GM12892 (cell line): Measurements from ENCODE around the gene MAPKAPK2.

ENCODE experiments used
- POLR2A ChIP-seq: IDR thresholded peaks from 2 replicates; pipeline ENCODE4 v1.6.1; 2011; ENCODE audit warnings: low read depth, low read length, control low read depth
- POLR2AphosphoS5 ChIP-seq: IDR thresholded peaks from 2 replicates; pipeline ENCODE4 v1.6.1; 2011; ENCODE audit warnings: low read depth, low read length, control low read depth
- TAF1 ChIP-seq: IDR thresholded peaks from 2 replicates; pipeline ENCODE4 v1.6.1; 2011; ENCODE audit warnings: low read depth, mild to moderate bottlenecking, control low read depth, low read length, borderline replicate concordance

GRCh38 chr1:206682111-206682510 lies 2.6 kb upstream of the MAPKAPK2 start:
- TF ChIP-seq POLR2A (no peak), POLR2AphosphoS5 (no peak), TAF1 (no peak)
